Measurements from ENCODE around the gene USP30.
"Not testable (repeated sequence)": the region's sequence is repeated elsewhere in the genome, so short reads cannot be mapped to it uniquely, and the experiment has no call there.

Gene USP30, protein sequence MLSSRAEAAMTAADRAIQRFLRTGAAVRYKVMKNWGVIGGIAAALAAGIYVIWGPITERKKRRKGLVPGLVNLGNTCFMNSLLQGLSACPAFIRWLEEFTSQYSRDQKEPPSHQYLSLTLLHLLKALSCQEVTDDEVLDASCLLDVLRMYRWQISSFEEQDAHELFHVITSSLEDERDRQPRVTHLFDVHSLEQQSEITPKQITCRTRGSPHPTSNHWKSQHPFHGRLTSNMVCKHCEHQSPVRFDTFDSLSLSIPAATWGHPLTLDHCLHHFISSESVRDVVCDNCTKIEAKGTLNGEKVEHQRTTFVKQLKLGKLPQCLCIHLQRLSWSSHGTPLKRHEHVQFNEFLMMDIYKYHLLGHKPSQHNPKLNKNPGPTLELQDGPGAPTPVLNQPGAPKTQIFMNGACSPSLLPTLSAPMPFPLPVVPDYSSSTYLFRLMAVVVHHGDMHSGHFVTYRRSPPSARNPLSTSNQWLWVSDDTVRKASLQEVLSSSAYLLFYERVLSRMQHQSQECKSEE

DNA sequence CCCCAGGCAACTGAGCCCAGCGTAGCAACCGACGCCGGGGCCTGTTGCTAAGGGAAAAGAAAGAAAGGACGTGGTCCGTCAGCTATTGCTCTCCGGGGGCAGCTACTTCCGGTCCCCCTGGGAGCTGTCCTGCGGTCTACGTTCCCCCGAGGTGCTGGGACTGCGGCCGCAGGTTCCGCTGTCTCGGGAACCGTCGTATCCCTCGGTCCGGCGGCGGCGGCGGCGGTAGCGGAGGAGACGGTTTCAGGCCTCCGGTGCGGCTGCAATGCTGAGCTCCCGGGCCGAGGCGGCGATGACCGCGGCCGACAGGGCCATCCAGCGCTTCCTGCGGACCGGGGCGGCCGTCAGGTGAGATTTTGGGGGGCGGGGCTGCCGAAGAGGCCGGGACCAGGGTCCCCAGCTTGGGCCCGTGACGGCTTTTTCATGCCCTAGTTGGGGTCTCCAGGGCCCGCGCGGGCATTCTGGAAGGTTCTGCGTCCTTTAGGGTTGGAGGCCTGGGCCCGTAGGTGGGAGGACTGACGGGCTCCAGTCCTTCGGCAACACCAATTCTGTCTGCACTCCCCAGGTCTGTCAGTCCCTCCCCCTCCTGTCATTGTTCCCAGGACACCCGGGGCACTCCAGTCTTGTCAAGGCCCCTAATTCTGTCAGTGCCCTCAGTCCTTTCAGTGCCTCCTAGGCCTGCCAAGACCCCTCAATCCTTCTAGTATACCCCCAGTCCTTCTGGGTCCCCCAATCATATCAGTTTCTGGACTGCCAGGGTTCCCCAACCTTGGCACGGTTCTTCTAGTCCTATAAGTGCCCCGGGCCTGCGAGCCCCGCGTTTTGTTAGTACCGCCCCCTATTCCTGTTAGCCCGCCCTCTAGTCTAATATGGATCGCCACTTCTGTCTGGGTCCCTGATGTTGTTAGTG, at the start of gene USP30:
USP30 (plus strand) TSS at position 163 of the 910 bp plus-strand sequence; CDS start at position 266, 103 bp downstream.
- DNase-seq (ENCODE audit: low read depth in 2 of 3, low spot score in 1 of 3): peak; percentile 73 to 80 (median 76)

DNA sequence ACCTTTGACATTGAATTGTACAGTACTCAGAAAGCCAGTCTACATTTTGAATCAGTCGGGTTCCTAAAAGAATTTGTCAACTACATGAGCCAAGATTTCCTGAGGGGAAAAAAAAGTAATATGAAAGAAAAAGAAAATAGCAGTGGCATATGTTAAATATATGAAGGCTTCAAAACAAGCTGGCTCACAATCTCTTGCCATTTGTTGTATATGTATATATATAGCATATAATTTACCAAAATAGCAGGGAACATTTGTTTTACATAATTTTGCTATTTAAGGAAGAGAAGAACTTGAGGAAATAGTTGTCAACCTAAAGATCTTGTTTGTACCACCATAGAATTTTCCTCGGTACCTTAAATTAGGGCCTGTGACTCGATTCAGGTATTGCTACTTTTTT, 48.4 kb upstream of the USP30 start:
- DNase-seq (ENCODE audit: low read depth in 2 of 3, low spot score in 1 of 3): no peak

DNA sequence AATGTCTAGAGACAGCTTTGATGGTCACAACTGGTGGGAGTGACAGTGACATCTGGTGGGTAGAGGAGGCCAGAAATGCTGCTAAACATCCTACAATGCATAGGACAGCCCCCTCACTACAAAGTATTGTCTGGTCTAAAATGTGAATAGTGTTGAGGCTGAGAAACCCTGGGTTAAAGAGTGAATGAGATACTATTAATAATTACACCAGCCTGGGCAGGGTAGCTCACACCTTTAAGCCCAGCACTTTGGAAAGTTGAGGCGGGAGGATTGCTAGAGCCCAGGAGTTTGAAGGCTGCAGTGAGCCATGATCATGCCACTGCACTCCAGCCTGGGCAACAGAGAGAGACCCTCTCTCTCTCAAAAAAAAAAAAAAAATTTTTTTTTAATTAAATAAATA, 42.6 kb upstream of the USP30 start:
- no peak for DNase-seq (ENCODE audit: low read depth in 2 of 3, low spot score in 1 of 3)

DNA sequence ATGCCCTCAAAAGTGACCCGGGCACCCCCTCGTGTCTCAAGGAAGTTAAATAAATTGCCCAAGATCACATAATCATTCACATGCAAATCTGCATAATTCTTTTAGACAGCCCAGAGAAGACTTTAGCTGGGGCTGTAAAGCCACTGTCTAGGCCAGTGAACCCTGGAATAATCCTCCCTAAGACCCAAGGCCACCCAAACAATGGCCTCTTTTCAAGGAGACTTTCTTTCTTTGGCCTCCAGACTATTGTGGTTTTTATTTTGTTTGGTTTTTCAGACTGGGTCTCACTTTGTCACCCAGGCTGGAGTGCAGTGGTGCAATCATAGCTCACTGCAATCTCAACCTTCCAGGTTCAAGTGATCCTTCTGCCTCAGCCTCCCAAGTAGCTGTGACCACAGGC, 42.1 kb upstream of the USP30 start:
- no peak for DNase-seq (ENCODE audit: low read depth in 2 of 3, low spot score in 1 of 3)

DNA sequence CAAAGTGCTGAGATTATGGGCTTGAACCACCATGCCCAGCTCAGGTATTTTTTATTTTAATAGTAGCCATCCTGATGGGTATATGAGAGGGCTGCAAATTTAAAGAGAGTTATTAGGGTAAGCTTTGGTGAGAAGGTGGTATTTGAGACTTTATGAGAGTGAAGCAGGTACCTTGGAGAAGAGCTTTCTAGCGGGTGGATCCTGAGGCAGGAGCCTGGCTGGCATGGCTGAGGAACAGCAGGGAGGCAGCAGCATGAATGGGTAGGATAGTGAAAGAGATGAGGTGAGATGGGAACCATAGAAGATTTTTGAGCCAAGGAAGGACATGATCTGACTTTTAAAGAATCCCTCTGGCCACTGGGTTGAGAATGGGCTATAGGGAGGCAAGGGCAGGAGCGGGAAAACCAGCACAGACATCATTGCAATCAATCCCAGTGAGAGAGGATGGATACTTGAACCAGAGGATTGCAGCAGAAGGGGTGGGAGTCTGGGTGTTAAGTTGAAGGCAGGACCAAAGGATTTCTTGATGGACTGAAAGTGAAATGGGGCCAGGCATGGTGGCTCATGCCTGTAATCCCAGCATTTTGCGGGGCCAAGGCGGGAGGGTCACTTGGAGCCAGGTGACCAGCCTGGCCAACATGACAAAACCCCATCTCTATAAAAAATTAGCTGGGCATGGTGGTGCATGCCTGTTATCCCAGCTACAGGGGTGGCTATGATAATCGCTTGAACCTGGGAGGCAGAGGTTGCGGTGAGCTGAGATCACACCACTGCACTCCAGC, 37.2 kb upstream of the USP30 start:
- DNase-seq (ENCODE audit: low read depth in 2 of 3, low spot score in 1 of 3): no peak

DNA sequence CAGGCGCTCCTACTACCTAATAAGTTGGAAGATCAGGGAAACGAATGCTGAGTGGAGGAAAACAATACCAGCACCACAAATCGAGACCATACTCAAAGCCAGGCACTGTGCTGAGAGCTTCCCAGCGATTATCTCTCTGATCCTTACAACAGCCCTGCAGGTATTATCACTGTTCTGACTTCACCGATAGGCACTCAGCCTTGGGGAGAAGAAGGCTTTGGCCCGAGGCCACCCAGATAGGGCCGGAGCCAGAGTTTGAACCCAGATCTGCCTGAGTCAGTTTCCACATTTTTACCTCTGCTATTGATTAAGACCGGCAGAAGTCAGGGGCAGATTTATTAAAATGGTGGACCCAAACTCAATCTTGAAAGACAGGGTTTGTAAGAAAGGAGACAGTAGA, 36.4 kb upstream of the USP30 start:
- no peak for DNase-seq (ENCODE audit: low read depth in 2 of 3, low spot score in 1 of 3)

DNA sequence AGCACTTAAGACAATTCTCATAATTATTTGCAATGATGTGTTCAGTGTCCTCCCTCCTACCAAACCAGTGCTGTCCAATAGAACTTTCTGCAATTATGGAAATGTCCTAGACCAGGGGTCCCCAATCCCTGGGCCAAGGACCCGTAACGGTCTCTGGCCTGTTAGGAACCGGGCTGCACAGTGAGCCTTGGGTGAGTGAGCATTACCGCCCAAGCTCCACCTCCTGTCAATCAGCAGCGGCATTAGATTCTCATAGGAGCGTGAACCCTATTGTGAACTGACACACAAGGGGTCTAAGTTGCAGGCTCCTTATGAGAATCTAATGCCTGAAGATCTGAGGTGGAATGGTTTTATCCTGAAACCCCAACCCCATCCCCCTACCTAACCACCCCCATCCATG, 35.4 kb upstream of the USP30 start:
- no peak for DNase-seq (ENCODE audit: low read depth in 2 of 3, low spot score in 1 of 3)

DNA sequence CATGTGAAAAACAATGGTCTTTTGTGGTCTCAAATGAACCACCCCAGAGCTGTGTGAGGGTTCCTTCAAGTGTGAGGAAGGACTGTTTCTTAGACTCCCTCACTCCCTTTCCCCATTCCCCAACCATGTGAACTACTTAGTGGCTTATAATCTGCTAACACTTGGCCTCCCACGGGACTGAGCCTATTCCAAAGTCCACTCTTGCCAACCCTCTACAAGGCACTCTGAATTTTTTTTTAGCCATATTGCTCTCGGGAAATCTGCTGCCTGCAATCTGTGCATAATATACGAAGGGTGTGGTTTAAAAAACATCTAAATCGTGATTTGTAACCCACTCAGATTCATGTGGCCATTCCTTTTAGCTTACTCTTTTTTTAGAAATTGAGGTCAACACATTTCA, 34.1 kb upstream of the USP30 start:
- no peak for DNase-seq (ENCODE audit: low read depth in 2 of 3, low spot score in 1 of 3)

DNA sequence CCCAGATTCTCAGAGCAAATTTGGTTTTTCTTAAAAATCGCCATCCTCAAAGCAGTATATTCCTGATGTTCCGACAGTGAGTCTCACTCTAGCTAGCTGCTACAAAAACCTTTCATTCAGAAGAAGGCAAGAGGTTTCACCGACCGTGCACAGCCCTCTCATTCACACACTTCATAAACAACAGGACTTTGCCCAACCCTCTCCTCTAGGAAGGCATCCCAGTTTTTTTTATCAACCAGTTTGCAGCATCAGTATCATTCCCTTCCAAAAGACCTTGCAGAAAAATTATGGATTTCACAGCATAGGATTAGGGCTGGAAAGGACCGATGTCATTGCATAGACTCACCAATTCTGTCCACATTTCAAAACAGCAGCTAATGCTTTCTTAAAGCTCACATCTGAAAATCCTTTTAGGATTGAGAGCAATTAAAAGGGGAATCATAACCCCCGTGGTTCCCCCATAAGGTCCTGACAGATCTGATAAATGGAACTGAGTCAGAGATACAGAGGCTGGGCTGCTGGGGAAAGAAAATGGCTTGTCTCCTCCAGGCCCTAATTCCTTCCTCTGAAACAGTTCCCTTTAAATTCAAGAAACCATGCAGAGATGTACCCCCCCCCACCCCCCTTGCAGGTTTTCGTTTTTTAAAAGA, 32.1 kb upstream of the USP30 start:
- no peak for DNase-seq (ENCODE audit: low read depth in 2 of 3, low spot score in 1 of 3)

DNA sequence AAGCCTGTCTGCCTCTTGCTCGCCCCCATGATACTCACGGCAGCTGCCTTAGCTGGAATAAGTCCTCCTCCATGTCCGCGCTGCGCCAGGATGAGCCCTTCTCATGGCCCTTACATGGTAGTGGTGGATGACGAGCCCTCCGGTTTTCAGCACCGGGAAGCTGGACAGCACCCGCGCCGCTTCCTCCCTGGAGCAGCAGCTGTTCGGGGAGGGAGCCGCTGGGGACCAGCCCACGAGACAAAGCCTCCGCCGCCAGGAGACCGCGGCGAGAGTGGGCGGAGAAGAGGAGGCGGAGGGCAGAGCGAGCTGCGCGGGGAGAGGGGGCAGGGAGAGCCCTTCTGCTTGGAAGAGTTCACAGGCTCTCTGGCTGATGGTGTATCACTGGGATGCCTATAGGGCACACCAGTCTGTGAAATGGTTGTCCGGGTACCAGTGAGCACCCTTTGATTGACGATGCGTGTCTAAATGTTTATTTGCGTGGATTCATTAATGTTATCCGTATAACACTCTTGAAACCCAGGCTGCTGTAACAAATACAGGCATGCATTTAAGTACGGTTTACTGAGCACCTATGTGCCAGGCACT, 31.5 kb upstream of the USP30 start, which contains the start of gene SVOP:
SVOP (minus strand) TSS at position 273 of the 585 bp plus-strand sequence; CDS start at position 73, 200 bp downstream.
- peak; percentile 3 to 19 (median 7) for DNase-seq (ENCODE audit: low read depth in 2 of 3, low spot score in 1 of 3)

DNA sequence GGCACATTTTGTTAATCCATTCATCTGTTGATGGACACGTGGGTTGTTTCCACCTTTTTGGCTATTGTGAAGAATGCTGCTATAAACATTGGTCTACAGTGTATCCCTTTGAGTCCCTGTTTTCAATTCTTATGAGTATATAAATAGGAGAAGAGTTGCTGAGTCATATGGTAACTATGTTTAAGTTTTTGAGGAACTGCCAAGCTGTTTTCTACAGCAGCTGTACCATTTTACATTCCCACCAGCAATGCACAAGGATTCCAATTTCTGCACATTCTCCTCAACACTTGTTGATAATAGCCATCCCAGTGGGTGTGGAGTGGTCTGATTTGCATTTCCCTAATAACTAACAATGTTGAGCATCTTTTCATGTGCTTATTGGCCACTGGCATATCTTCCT, 24.6 kb upstream of the USP30 start:
- no peak for DNase-seq (ENCODE audit: low read depth in 2 of 3, low spot score in 1 of 3)

DNA sequence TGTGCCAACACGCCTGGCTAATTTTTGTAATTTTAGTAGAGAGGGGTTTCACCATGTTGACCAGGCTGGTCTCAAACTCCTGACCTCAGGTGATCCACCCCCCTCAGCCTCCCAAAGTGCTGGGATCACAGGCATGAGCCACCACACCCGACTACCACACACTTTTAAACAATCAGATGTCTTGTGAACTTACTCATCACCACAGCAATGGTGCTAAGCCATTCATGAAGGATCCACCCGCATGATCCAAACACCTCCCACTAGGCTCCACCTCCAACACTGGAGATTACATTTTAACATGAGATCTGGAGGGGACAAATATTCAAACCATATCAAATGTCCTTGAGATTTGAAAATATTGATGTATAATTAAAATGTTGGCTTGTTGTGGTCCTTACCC, 23.8 kb upstream of the USP30 start:
- DNase-seq (ENCODE audit: low read depth in 2 of 3, low spot score in 1 of 3): not testable (repeated sequence)

DNA sequence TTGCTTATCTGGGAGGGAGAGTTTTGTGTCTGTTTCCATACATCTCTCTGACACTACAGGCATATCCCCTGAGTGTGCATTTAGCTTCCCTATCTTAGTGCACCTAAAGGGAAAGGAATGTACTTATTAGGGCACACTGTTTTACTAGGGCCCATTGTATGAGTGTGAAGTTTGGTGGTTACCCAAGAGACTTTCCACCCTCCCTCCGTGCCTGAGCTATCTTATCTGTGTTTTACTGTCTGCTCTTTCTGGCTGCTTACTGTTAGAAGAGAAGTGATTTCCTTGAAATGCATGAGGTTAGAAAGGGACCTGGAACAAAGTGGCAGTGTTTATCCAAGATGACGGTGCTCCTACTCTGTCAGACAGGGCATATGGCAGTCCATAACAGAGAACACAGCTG, 23.0 kb upstream of the USP30 start:
- no peak for DNase-seq (ENCODE audit: low read depth in 2 of 3, low spot score in 1 of 3)

DNA sequence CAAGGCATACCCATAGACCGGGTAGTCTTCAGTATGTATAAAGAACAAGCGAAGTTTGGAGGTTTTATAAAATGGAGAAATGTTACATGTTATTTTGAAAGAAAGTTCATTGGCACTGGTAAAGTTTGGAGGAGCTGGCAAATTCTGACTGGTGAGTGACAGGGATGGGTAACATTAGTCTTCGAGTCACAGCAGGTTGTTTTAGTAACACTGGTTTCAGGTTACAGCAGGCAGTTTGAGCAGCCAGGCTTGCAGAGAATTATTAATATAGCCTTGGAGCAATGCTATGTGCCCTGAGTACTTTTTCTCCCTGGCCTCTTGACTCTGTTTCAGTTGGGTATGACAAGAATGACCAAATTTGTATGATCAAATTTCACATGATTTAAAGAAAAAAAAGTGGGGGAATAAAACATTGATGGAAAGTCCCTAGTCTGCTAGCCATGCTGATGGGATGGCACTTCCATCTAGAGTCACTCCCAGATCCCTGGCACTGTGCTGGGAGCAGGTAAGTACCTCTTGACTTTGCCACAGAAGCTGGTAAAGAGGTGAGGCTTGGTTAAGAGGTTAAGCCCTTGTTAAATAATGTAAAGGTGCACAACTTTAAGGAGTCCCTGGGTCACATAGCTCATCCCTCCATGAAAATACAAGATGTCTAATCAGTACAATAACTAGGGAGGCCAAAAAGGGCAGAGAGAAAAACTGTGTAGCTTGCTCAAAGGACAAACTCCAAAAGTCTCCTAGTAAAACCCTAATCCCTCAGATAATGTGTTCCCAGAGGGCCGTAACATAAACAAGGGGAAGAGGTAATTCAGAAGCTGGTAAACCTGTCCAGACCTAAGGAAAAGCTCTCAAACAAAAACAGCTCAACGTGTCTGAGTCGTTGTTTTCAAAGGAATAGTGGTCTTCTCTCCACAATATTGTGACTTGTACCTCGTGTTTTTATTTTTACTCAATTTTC, 18.9 kb upstream of the USP30 start:
- DNase-seq (ENCODE audit: low read depth in 2 of 3, low spot score in 1 of 3): no peak

DNA sequence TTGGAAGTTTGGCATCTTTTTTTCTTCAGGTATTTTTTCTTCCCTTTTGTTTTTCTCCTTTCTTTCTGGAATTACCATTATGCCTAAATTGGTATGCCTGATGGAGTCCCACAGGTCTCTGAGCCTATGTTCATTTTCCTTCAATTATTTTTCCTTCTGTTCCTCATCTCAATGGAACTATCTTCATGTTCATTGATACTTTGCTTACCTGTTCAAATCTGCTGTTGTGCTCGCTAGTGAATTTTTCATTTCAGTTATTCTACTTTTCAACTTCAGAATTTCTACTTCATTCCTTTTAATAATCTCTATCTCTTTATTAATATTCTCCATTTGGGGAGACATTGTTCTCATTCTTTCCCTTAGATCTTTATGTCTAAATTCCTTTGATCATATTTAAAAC, 15.4 kb upstream of the USP30 start:
- DNase-seq (ENCODE audit: low read depth in 2 of 3, low spot score in 1 of 3): no peak

DNA sequence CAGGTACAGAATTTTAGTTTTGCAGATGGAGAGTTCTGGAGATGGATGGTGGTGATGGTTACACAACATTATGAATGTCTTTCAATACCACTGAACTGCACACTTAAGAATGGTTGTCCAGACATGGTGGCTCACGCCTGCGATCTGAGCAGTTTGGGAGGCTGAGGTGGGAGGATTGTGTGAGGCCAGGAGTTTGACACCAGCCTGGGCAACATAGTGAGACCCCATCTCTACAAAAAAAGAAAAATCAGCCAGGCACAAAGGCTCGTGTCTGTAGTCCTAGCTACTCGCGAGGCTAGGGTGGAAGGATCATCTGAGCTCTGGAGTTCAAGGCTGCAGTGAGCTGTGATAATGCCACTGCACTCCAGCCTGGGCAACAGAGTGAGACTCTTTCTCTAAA, 8.1 kb upstream of the USP30 start:
- DNase-seq (ENCODE audit: low read depth in 2 of 3, low spot score in 1 of 3): no peak

DNA sequence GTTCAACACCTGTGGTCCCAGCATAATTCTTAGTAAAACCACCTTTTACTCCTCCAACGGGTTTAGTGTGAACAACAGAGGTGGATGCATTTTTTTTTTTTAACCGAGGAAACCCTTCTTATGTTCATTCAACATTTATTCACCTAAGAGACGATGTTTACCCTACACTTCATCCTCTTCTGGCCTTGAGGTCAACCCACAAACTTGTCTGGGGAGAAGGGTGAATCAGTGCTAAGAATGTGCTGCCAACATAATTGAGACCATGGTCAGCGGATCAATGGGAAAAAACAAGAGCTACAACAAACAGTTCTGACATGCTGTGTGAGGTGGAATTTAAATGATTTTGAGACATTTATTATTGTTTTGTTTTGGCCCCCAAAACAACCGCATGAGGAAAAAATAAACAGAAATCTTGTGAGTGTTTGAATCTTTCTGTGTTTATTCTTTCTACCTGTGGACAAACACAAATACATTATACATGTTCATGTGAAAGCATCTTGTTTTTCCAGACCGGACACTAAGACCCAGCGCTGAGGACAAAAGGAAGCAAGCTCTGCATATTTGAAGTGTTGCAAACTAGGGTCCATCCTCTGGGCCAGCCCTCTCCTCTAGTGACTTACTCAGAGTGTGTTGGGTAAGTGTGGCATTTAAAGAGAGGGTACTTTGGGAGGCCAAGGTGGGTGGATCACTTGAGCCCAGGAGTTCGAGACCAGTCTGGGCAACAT, 5.1 kb upstream of the USP30 start:
- no peak for DNase-seq (ENCODE audit: low read depth in 2 of 3, low spot score in 1 of 3)

DNA sequence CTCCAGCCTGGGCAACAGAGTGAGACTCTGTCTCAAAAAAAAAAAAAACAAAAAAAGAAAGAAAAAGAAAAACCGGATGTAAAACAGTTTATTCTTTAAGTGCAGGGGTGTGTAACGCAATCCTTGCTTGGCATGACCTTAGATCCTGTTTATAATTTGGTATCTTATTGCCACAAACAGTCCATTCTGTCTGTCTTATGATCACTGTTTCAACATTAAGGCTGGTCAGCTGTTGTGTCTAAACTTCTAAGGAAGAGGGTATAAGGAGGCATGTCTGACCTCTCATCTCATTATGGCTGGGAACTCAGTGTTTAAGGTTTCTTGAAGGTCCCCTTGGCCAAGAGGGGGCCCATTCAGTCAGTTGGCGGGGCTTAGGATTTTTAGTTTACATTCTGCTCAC, 3.7 kb upstream of the USP30 start:
- not testable (repeated sequence) for DNase-seq (ENCODE audit: low read depth in 2 of 3, low spot score in 1 of 3)

Data from stimulated activated CD4-positive, alpha-beta T cell treated with anti-CD3 and anti-CD28 coated beads, Interleukin-12 subunit alpha, Interleukin-12 subunit beta, amount 100 ng/mL, for 48 hours (primary cell).